ENCODE measurements around the gene KLHL25.

DNA sequence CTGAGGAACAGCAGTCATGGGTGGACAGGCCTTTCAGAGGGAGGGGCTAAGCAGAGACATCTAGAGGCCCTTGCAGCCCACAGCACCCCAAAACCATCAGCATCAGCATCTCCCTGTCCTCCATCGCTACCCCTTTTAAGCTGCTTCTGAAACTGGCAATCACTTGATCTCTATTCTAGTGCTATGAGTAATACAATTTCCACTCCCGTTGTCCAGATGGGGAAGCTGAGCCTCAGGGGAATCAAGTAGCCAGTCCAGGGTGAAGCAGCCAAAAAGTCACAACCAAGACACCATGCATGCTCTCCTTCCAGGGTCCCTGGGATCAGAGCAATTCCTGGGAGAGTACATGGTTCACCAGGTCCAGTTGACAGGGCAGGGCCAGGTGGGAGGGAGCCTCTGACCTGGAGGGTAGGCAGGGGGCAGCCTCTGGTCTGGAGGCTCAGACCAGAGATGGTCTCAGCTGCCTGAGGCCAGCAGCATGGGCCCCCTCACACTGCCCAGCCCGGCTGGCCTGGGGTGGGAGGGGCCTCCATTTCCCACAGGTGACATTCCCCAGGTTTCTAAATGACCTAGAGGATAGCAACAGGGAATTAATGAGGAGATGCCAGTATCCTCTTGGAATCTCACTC, 30.0 kb downstream of the KLHL25 start:
- TF ChIP-seq, protein P1, sequence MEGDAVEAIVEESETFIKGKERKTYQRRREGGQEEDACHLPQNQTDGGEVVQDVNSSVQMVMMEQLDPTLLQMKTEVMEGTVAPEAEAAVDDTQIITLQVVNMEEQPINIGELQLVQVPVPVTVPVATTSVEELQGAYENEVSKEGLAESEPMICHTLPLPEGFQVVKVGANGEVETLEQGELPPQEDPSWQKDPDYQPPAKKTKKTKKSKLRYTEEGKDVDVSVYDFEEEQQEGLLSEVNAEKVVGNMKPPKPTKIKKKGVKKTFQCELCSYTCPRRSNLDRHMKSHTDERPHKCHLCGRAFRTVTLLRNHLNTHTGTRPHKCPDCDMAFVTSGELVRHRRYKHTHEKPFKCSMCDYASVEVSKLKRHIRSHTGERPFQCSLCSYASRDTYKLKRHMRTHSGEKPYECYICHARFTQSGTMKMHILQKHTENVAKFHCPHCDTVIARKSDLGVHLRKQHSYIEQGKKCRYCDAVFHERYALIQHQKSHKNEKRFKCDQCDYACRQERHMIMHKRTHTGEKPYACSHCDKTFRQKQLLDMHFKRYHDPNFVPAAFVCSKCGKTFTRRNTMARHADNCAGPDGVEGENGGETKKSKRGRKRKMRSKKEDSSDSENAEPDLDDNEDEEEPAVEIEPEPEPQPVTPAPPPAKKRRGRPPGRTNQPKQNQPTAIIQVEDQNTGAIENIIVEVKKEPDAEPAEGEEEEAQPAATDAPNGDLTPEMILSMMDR (IDR thresholded peaks at IDR 0.05): no peak
- TF ChIP-seq POLR2A (IDR thresholded peaks at IDR 0.05) (no peak), POLR2AphosphoS5 (IDR thresholded peaks at IDR 0.05) (no peak), EP300 (IDR thresholded peaks at IDR 0.05) (no peak)

Data from sigmoid colon (tissue), 4 donors.